ENCODE results near the gene MAD1L1. TPM values are rescaled to one million over a fixed set of nuclear protein-coding genes. Genes with fewer than 3 reads are reported as not detected.

Gene MAD1L1
- total and polyA plus RNA-seq, 4 donors = 12.8 to 20.7 (median 16.5) TPM

- TF ChIP-seq RAD21 (IDR thresholded peaks at IDR 0.05) = no peak
- no peak for TF ChIP-seq EGR1 (IDR thresholded peaks at IDR 0.05; ENCODE audit: low read depth in 2 of 2)
- no peak for TF ChIP-seq TAF1 (conservative IDR thresholded peaks at IDR 0.05)
- TF ChIP-seq SP1 (IDR thresholded peaks at IDR 0.05) = no peak
- TF ChIP-seq, protein P1, sequence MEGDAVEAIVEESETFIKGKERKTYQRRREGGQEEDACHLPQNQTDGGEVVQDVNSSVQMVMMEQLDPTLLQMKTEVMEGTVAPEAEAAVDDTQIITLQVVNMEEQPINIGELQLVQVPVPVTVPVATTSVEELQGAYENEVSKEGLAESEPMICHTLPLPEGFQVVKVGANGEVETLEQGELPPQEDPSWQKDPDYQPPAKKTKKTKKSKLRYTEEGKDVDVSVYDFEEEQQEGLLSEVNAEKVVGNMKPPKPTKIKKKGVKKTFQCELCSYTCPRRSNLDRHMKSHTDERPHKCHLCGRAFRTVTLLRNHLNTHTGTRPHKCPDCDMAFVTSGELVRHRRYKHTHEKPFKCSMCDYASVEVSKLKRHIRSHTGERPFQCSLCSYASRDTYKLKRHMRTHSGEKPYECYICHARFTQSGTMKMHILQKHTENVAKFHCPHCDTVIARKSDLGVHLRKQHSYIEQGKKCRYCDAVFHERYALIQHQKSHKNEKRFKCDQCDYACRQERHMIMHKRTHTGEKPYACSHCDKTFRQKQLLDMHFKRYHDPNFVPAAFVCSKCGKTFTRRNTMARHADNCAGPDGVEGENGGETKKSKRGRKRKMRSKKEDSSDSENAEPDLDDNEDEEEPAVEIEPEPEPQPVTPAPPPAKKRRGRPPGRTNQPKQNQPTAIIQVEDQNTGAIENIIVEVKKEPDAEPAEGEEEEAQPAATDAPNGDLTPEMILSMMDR (IDR thresholded peaks at IDR 0.05; ENCODE audit: low read depth, low read length, missing input control) = no peak
- TF ChIP-seq HNF4A (conservative IDR thresholded peaks at IDR 0.05) = no peak
- TF ChIP-seq HNF4G (IDR thresholded peaks at IDR 0.05) = no peak
- TF ChIP-seq FOXA2 (IDR thresholded peaks at IDR 0.05) = no peak
- TF ChIP-seq, protein P2, sequence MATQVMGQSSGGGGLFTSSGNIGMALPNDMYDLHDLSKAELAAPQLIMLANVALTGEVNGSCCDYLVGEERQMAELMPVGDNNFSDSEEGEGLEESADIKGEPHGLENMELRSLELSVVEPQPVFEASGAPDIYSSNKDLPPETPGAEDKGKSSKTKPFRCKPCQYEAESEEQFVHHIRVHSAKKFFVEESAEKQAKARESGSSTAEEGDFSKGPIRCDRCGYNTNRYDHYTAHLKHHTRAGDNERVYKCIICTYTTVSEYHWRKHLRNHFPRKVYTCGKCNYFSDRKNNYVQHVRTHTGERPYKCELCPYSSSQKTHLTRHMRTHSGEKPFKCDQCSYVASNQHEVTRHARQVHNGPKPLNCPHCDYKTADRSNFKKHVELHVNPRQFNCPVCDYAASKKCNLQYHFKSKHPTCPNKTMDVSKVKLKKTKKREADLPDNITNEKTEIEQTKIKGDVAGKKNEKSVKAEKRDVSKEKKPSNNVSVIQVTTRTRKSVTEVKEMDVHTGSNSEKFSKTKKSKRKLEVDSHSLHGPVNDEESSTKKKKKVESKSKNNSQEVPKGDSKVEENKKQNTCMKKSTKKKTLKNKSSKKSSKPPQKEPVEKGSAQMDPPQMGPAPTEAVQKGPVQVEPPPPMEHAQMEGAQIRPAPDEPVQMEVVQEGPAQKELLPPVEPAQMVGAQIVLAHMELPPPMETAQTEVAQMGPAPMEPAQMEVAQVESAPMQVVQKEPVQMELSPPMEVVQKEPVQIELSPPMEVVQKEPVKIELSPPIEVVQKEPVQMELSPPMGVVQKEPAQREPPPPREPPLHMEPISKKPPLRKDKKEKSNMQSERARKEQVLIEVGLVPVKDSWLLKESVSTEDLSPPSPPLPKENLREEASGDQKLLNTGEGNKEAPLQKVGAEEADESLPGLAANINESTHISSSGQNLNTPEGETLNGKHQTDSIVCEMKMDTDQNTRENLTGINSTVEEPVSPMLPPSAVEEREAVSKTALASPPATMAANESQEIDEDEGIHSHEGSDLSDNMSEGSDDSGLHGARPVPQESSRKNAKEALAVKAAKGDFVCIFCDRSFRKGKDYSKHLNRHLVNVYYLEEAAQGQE (IDR thresholded peaks at IDR 0.05) = no peak
- TF ChIP-seq NR2F2 (IDR thresholded peaks at IDR 0.05) = no peak
- no peak for TF ChIP-seq GABPA (IDR thresholded peaks at IDR 0.05 in 1 of 2, conservative IDR thresholded peaks at IDR 0.05 in 1 of 2)
- no peak for TF ChIP-seq RXRA (IDR thresholded peaks at IDR 0.05)
- no peak overlapping the region for H3K27ac ChIP-seq (ENCODE audit: low read depth in 1 of 2, low read length in 2 of 2)
- H3K4me1 ChIP-seq (ENCODE audit: control insufficient read depth in 4 of 4, insufficient read depth in 4 of 4, low read length in 3 of 4) = no peaks in the 10 kb centered on the region
- peaks cover 4 to 12% (median 5%) of the 10 kb centered on the region in 4 donors for H3K36me3 ChIP-seq (ENCODE audit: control insufficient read depth in 4 of 4, insufficient read depth in 3 of 4, low read depth in 1 of 4, low read length in 3 of 4)
- no peak overlapping the region for H3K4me3 ChIP-seq (ENCODE audit: low read depth in 1 of 3, low read length in 3 of 3)
- no peak overlapping the region for H3K9ac ChIP-seq (ENCODE audit: low read depth in 1 of 2, low read length in 2 of 2)
- H3K9me3 ChIP-seq (ENCODE audit: control insufficient read depth in 4 of 4, low read length in 3 of 4) = peaks cover 0 to 5% (median 3%) of the 10 kb centered on the region in 4 donors
- no peaks in the 10 kb centered on the region for H3K27me3 ChIP-seq (ENCODE audit: control insufficient read depth in 4 of 4, insufficient read depth in 4 of 4, low read length in 3 of 4)
- DNase-seq (ENCODE audit: low spot score) = no peak
- 97% methylated on average over 13 of the region's 13 CpGs for WGBS
Measured at GRCh38 chr7:2195400-2196246, 37.1 kb downstream of the MAD1L1 start.

DNA sequence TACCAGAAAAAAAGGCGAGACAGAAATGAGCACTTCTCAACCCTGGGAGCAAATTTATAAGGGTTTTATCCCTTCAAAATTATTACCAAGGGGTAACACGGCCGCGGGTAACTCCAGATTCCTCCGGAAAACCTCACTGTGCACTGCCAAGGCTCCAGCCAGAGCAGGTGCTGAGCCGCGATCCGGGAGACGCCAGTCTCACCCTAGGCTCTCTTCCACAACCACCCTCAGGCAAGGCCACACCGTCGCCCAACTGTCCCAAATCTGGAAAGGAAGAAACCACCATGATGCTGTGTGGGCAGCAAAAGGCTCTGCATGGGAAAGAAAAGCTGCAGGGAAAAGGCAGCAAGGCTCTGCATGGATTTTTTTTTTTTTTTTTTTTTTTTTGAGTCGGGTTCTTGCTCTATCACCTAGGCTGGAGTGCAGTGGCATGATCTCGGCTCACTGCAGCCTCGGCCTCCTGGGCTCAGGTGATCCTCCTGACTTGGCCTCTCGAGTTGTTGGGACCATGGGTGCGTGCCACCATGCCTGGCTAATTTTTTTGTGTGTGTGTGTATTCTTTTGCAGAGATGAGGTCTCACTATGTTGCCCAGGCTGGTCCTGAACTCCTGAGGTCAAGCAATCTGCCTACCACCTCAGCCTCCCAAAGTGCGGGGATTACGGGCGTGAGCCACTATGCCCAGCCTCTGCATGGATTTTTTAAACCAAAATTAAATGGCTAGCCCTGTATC lies 39.0 kb downstream of the MAD1L1 start:
- H3K27ac ChIP-seq (ENCODE audit: low read depth in 1 of 2, low read length in 2 of 2) = no peak overlapping the region

More for the DNA sequence above, 39.0 kb downstream of the MAD1L1 start:
- no peak for TF ChIP-seq GABPA (IDR thresholded peaks at IDR 0.05 in 1 of 2, conservative IDR thresholded peaks at IDR 0.05 in 1 of 2)
- TF ChIP-seq TAF1 (conservative IDR thresholded peaks at IDR 0.05) = no peak
- no peak for TF ChIP-seq ZBTB33 (IDR thresholded peaks at IDR 0.05)
- no peak for TF ChIP-seq SP1 (IDR thresholded peaks at IDR 0.05)
- no peak for TF ChIP-seq EGR1 (IDR thresholded peaks at IDR 0.05; ENCODE audit: low read depth in 2 of 2)
- no peak for TF ChIP-seq YY1 (IDR thresholded peaks at IDR 0.05)
- TF ChIP-seq NR2F2 (IDR thresholded peaks at IDR 0.05) = no peak
- no peak for TF ChIP-seq FOXA2 (IDR thresholded peaks at IDR 0.05)
- no peak for TF ChIP-seq FOXA1 (IDR thresholded peaks at IDR 0.05)
- no peak for TF ChIP-seq JUND (IDR thresholded peaks at IDR 0.05)
- DNase-seq (ENCODE audit: low spot score) = no peak
- H3K36me3 ChIP-seq (ENCODE audit: control insufficient read depth in 4 of 4, insufficient read depth in 3 of 4, low read depth in 1 of 4, low read length in 3 of 4) = peaks cover 0 to 7% (median 6%) of the 10 kb centered on the region in 4 donors
- H3K4me3 ChIP-seq (ENCODE audit: low read depth in 1 of 3, low read length in 3 of 3) = no peak overlapping the region
- no peak overlapping the region for H3K9ac ChIP-seq (ENCODE audit: low read depth in 1 of 2, low read length in 2 of 2)
- no peaks in the 10 kb centered on the region for H3K4me1 ChIP-seq (ENCODE audit: control insufficient read depth in 4 of 4, insufficient read depth in 4 of 4, low read length in 3 of 4)
- 97% methylated on average over 19 of the region's 19 CpGs for WGBS
- no peaks in the 10 kb centered on the region for H3K27me3 ChIP-seq (ENCODE audit: control insufficient read depth in 4 of 4, insufficient read depth in 4 of 4, low read length in 3 of 4)
- H3K9me3 ChIP-seq (ENCODE audit: control insufficient read depth in 4 of 4, low read length in 3 of 4) = peaks cover 4 to 6% (median 5%) of the 10 kb centered on the region in 4 donors
